ENCODE data around the gene AZU1.

The AZU1 gene

GRCh38 chr19:797528-798414, 29.9 kb upstream of the AZU1 start:
- TF ChIP-seq, protein P1, sequence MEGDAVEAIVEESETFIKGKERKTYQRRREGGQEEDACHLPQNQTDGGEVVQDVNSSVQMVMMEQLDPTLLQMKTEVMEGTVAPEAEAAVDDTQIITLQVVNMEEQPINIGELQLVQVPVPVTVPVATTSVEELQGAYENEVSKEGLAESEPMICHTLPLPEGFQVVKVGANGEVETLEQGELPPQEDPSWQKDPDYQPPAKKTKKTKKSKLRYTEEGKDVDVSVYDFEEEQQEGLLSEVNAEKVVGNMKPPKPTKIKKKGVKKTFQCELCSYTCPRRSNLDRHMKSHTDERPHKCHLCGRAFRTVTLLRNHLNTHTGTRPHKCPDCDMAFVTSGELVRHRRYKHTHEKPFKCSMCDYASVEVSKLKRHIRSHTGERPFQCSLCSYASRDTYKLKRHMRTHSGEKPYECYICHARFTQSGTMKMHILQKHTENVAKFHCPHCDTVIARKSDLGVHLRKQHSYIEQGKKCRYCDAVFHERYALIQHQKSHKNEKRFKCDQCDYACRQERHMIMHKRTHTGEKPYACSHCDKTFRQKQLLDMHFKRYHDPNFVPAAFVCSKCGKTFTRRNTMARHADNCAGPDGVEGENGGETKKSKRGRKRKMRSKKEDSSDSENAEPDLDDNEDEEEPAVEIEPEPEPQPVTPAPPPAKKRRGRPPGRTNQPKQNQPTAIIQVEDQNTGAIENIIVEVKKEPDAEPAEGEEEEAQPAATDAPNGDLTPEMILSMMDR (IDR thresholded peaks at IDR 0.05; ENCODE audit: borderline replicate concordance, extremely low read depth, low read length, poor library complexity, severe bottlenecking): no peak
- TF ChIP-seq EZH2 (IDR thresholded peaks at IDR 0.05; ENCODE audit: borderline replicate concordance, low read depth, low read length, severe bottlenecking): no peak
- Histone ChIP-seq H3K36me3 (ENCODE audit: insufficient read depth, low read length) (peaks cover 49% of the 10 kb centered on the region), H3K9ac (ENCODE audit: low read depth, low read length) (peak overlapping the region; percentile 98), H3K4me3 (ENCODE audit: low read depth in 1 of 2, low read length in 2 of 2) (peak overlapping the region; percentile 97 to 99), H4K20me1 (ENCODE audit: insufficient read depth, low read length) (peaks cover 49% of the 10 kb centered on the region), H3K4me2 (ENCODE audit: insufficient read depth, low read length) (peak overlapping the region; percentile 76), H3K4me1 (ENCODE audit: insufficient read depth, low read length) (peaks cover 50% of the 10 kb centered on the region), H3K27me3 (ENCODE audit: insufficient read depth, low read length, poor library complexity) (no peaks in the 10 kb centered on the region), H2AFZ (ENCODE audit: low read depth, low read length) (no peak overlapping the region), H3K79me2 (ENCODE audit: insufficient read depth, low read length) (peaks cover 66% of the 10 kb centered on the region), H3K27ac (ENCODE audit: low read length) (peak overlapping the region; percentile 83), H3K9me3 (ENCODE audit: insufficient read depth, low read length, severe bottlenecking) (no peaks in the 10 kb centered on the region)
- ATAC-seq (ENCODE audit: insufficient read depth, low read depth) (peak; percentile 12), DNase-seq (peak; percentile 92)

GRCh38 chr19:798415-799075, 29.1 kb upstream of the AZU1 start:
- ATAC-seq (ENCODE audit: insufficient read depth, low read depth) (no peak), DNase-seq (peak; percentile 18)
- Histone ChIP-seq H3K4me3 (ENCODE audit: low read depth in 1 of 2, low read length in 2 of 2) (peak overlapping the region; percentile 97 to 99), H3K4me2 (ENCODE audit: insufficient read depth, low read length) (peak overlapping the region; percentile 76), H3K36me3 (ENCODE audit: insufficient read depth, low read length) (peaks cover 56% of the 10 kb centered on the region), H3K27me3 (ENCODE audit: insufficient read depth, low read length, poor library complexity) (no peaks in the 10 kb centered on the region), H3K79me2 (ENCODE audit: insufficient read depth, low read length) (peaks cover 74% of the 10 kb centered on the region), H3K4me1 (ENCODE audit: insufficient read depth, low read length) (peaks cover 50% of the 10 kb centered on the region), H3K9me3 (ENCODE audit: insufficient read depth, low read length, severe bottlenecking) (no peaks in the 10 kb centered on the region), H2AFZ (ENCODE audit: low read depth, low read length) (no peak overlapping the region), H3K9ac (ENCODE audit: low read depth, low read length) (peak overlapping the region; percentile 98), H4K20me1 (ENCODE audit: insufficient read depth, low read length) (peaks cover 56% of the 10 kb centered on the region), H3K27ac (ENCODE audit: low read length) (peak overlapping the region; percentile 83)
- no peak for TF ChIP-seq EZH2 (IDR thresholded peaks at IDR 0.05; ENCODE audit: borderline replicate concordance, low read depth, low read length, severe bottlenecking)
- TF ChIP-seq, protein P1 (IDR thresholded peaks at IDR 0.05; ENCODE audit: borderline replicate concordance, extremely low read depth, low read length, poor library complexity, severe bottlenecking): no peak

- Histone ChIP-seq H2AFZ (ENCODE audit: low read depth, low read length) (no peak overlapping the region), H3K4me3 (ENCODE audit: low read depth in 1 of 2, low read length in 2 of 2) (peak overlapping the region; percentile 97 to 99; a peak in 3 of 4 replicates), H3K36me3 (ENCODE audit: insufficient read depth, low read length) (peaks cover 64% of the 10 kb centered on the region), H3K27me3 (ENCODE audit: insufficient read depth, low read length, poor library complexity) (no peaks in the 10 kb centered on the region), H3K4me2 (ENCODE audit: insufficient read depth, low read length) (peak overlapping the region; percentile 76), H3K27ac (ENCODE audit: low read length) (peak overlapping the region; percentile 83), H3K9ac (ENCODE audit: low read depth, low read length) (peak overlapping the region; percentile 98), H3K4me1 (ENCODE audit: insufficient read depth, low read length) (peaks cover 50% of the 10 kb centered on the region), H3K79me2 (ENCODE audit: insufficient read depth, low read length) (peaks cover 81% of the 10 kb centered on the region), H4K20me1 (ENCODE audit: insufficient read depth, low read length) (peaks cover 64% of the 10 kb centered on the region), H3K9me3 (ENCODE audit: insufficient read depth, low read length, severe bottlenecking) (no peaks in the 10 kb centered on the region)
- no peak for TF ChIP-seq EZH2 (IDR thresholded peaks at IDR 0.05; ENCODE audit: borderline replicate concordance, low read depth, low read length, severe bottlenecking)
- TF ChIP-seq, protein P1 (IDR thresholded peaks at IDR 0.05; ENCODE audit: borderline replicate concordance, extremely low read depth, low read length, poor library complexity, severe bottlenecking): peak; percentile 2
- peak; percentile 22 for DNase-seq
- ATAC-seq (ENCODE audit: insufficient read depth, low read depth): no peak
Observed at GRCh38 chr19:799076-799881, 28.4 kb upstream of the AZU1 start.

Data from DND-41 (cell line).